DND-41 (cell line): ENCODE measurements around the gene IFT52.

Experiments
- CTCF ChIP-seq: IDR thresholded peaks from 2 replicates; pipeline ENCODE4 v1.5.1; 2012; ENCODE audit warnings: borderline replicate concordance, low read length, moderate library complexity, mild to moderate bottlenecking; ENCODE audit not compliant: poor library complexity, severe bottlenecking; ENCODE audit errors: extremely low read depth
- EZH2 ChIP-seq: IDR thresholded peaks from 3 replicates; pipeline ENCODE4 v1.6.1; 2012; ENCODE audit warnings: borderline replicate concordance, low read depth, mild to moderate bottlenecking, moderate library complexity, low read length, inconsistent platforms; ENCODE audit not compliant: severe bottlenecking

DNA sequence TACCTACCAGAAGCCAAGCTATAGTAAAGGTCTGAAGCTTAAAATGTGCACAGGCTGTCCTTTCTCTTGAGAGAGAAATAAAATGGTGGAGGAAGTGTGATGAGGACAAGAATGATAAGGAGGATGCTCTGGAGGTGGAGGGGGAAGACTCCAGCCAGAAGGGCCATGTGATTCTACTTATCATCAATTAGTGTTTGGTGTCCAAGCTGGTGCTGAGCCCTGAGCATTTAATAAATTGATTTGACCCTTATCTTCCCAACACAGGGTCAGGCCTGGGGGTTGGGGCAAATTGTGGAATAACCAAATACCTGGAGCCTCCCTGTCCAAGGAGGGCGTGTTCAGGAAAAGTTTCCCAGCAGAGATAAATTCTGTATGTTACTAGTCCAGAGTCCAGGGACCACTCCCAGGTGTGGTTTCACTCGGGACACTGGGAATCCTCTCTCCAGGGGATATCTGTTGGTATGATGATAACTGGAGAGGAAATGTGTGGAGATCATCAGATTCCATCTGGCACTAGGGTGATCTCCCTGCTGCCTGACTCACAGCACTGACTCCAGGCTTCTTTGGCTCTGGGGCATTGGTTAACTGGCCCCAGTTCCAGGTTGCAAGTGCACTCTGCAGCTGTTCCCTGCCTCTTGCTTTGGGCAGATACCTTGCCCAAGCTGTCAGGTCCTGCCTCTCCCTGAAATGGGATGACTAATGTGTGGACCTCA is 72.4 kb downstream of the IFT52 start:
- no peak for TF ChIP-seq EZH2
- no peak for TF ChIP-seq CTCF
